BJ (cell line): ENCODE measurements around the gene UBA1. TPM values are rescaled to one million over a fixed set of nuclear protein-coding genes. Genes with fewer than 3 reads are reported as not detected.

Experiments
- CTCF ChIA-PET: fragments of 350-600 bp; formaldehyde crosslinking; extraction: SDS; loops from one replicate; lab custom pipeline; 2021; ENCODE audit warnings: antibody characterized with exemption, inconsistent platforms; lab: Yijun Ruan, JAX
- POLR2A ChIA-PET: fragments of 300-600 bp; sonication (Branson Sonifier 250); formaldehyde crosslinking; extraction: SDS; loops from one replicate; lab custom pipeline; 2021; ENCODE audit warnings: antibody characterized with exemption; lab: Charles Lee
- DNase-seq: peaks from one replicate; pipeline ENCODE4 v3.0.0-alpha.2; 2011; ENCODE audit warnings: low read depth
- H3K27me3 ChIP-seq: 2 replicates; pipeline ENCODE4 v1.6.0; 2011; ENCODE audit warnings: low read length; ENCODE audit not compliant: control insufficient read depth, insufficient read depth
- H3K36me3 ChIP-seq: 2 replicates; pipeline ENCODE4 v1.5.1; 2011; ENCODE audit warnings: low read length; ENCODE audit not compliant: control insufficient read depth, insufficient read depth
- H3K4me3 ChIP-seq: 2 replicates; pipeline ENCODE4 v1.5.1; 2011; ENCODE audit warnings: low read depth, mild to moderate bottlenecking, control low read depth, low read length
- polyA plus RNA-seq: library from polyadenylated mRNA; depleted of rRNA; stranded (reverse); fragments of >200 nt; gene quantifications from 2 replicates; pipeline ENCODE4 v1.2.3, GENCODE V29; 2011
- TF ChIP-seq, protein P1 (sequence below): IDR thresholded peaks from 2 replicates; pipeline ENCODE4 v1.5.1; 2011; ENCODE audit warnings: low read depth, mild to moderate bottlenecking, control low read depth, inconsistent platforms, low read length, moderate library complexity; ENCODE audit not compliant: insufficient read depth

UBA1 gene
- polyA plus RNA-seq, 1 experiment = 296 TPM

DNA sequence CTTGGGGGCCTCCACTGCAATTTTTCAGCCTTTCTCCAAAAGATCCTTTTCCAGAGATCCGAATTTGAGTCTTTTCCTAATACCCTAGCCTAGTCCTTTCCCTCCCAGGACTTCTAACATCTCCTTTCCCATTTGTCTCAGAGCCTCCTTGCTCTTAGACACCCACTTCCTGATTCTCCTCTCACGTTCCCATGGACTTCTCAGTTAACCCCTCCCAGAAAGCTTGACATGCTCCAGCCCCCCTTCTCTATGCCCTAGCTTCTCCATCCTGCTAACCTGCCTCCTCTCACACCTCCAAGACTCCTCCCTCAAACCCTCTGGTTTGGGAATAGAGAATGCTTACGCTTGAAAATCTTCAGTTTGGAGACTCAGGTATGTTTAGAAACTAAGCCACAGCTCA is 2.5 kb downstream of the UBA1 start:
- Histone ChIP-seq H3K27me3 (no peaks in the 10 kb centered on the region), H3K4me3 (0 out of 2 replicates have a peak overlapping the region, but pooled peaks have one; percentile 7), H3K36me3 (peaks cover 10% of the 10 kb centered on the region)
- DNase-seq = no peak
- TF ChIP-seq, protein P1, sequence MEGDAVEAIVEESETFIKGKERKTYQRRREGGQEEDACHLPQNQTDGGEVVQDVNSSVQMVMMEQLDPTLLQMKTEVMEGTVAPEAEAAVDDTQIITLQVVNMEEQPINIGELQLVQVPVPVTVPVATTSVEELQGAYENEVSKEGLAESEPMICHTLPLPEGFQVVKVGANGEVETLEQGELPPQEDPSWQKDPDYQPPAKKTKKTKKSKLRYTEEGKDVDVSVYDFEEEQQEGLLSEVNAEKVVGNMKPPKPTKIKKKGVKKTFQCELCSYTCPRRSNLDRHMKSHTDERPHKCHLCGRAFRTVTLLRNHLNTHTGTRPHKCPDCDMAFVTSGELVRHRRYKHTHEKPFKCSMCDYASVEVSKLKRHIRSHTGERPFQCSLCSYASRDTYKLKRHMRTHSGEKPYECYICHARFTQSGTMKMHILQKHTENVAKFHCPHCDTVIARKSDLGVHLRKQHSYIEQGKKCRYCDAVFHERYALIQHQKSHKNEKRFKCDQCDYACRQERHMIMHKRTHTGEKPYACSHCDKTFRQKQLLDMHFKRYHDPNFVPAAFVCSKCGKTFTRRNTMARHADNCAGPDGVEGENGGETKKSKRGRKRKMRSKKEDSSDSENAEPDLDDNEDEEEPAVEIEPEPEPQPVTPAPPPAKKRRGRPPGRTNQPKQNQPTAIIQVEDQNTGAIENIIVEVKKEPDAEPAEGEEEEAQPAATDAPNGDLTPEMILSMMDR = no peak
- ChIA-PET CTCF (interaction anchor here (1.1 kb wide), 1 partner anchor 117 kb away, joined by 3 read pairs; no protein-coding TSS in a partner anchor), POLR2A (no interaction called here)

DNA sequence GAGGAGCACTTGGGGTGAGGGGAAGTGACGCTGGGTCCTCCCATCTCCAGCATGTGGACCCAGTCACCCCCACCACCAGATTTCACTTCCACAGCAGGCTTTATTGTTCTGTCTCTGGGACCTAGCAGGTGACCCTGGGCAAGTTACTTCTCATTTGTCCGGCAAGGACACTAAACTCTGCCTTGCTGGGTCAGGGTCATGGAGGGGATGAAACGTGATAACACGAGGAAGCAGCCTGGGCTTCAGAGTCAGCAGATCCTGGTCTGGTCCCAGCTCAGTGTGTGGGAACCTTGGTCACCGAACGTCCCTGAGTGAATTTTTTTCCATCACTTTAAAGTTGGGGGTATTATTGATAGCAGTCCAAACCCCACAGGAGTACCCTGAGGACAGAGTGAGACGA is 3.9 kb downstream of the UBA1 start:
- ChIA-PET POLR2A (no interaction called here), CTCF (interaction anchor here (1.0 kb wide), 1 partner anchor 326 kb away, joined by 3 read pairs; no protein-coding TSS in a partner anchor)
- Histone ChIP-seq H3K27me3 (no peaks in the 10 kb centered on the region), H3K4me3 (no peak overlapping the region), H3K36me3 (peaks cover 24% of the 10 kb centered on the region)
- DNase-seq = no peak
- TF ChIP-seq, protein P1 = no peak

GRCh38 chrX:47198026-47198686 is 4.5 kb downstream of the UBA1 start:
- ChIA-PET POLR2A (no interaction called here), CTCF (no interaction called here)
- H3K4me3 ChIP-seq = no peak overlapping the region
- H3K27me3 ChIP-seq = no peaks in the 10 kb centered on the region
- no peak for DNase-seq
- TF ChIP-seq, protein P1 = no peak
- peaks cover 27% of the 10 kb centered on the region for H3K36me3 ChIP-seq

DNA sequence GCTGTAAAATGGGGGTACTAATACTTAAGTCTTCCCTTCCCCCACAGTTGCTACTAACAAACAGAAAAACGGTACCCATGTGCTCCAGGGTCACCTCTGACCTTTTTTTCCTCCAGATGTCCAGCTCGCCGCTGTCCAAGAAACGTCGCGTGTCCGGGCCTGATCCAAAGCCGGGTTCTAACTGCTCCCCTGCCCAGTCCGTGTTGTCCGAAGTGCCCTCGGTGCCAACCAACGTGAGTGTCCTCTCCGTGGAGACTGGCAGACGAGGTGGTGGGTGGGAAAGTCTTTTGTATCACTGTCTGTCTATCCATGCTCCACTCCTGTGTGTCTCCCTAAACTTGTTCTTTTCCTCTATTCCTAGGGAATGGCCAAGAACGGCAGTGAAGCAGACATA is 5.1 kb downstream of the UBA1 start:
- TF ChIP-seq, protein P1 = no peak
- H3K36me3 ChIP-seq = peaks cover 31% of the 10 kb centered on the region
- no peaks in the 10 kb centered on the region for H3K27me3 ChIP-seq
- ChIA-PET CTCF (no interaction called here), POLR2A (no interaction called here)
- no peak overlapping the region for H3K4me3 ChIP-seq
- no peak for DNase-seq

DNA sequence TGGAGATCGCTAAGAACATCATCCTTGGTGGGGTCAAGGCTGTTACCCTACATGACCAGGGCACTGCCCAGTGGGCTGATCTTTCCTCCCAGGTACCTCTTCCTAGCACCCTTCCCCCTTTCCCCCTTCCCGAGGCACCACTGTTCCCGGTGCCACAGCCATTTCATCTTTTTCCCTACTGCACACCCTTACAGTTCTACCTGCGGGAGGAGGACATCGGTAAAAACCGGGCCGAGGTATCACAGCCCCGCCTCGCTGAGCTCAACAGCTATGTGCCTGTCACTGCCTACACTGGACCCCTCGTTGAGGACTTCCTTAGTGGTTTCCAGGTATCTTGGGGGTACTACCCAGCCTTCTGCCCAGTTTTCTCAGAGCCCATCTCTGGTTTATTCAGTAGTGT is 5.7 kb downstream of the UBA1 start:
- TF ChIP-seq, protein P1 = no peak
- no peaks in the 10 kb centered on the region for H3K27me3 ChIP-seq
- H3K4me3 ChIP-seq = no peak overlapping the region
- peaks cover 31% of the 10 kb centered on the region for H3K36me3 ChIP-seq
- ChIA-PET POLR2A (no interaction called here), CTCF (no interaction called here)
- DNase-seq = no peak
